HEK293T (cell line): ENCODE results near the gene MSMP.

Source experiments
- ARNT ChIP-seq: fragments of 450-650 bp; IDR thresholded peaks from 2 replicates; pipeline ENCODE4 v1.6.1; 2017; ENCODE audit warnings: mild to moderate bottlenecking
- BHLHE40 ChIP-seq: fragments of 450-650 bp; IDR thresholded peaks from 2 replicates; pipeline ENCODE4 v1.6.1; 2016; ENCODE audit warnings: mild to moderate bottlenecking, moderate library complexity, borderline replicate concordance
- ELF4 ChIP-seq: fragments of 450-650 bp; IDR thresholded peaks from 2 replicates; pipeline ENCODE4 v1.6.1; 2017; ENCODE audit warnings: antibody characterized with exemption
- FOXA1 ChIP-seq: fragments of 450-650 bp; IDR thresholded peaks from 2 replicates; pipeline ENCODE4 v1.6.1; 2016; ENCODE audit warnings: mild to moderate bottlenecking
- FOXK2 ChIP-seq: fragments of 450-650 bp; IDR thresholded peaks from 2 replicates; pipeline ENCODE4 v1.6.1; 2016; ENCODE audit warnings: mild to moderate bottlenecking
- FOXM1 ChIP-seq: fragments of 450-650 bp; IDR thresholded peaks from 2 replicates; pipeline ENCODE4 v1.6.1; 2017; ENCODE audit warnings: mild to moderate bottlenecking, borderline replicate concordance
- HDGF ChIP-seq: fragments of 450-650 bp; IDR thresholded peaks from 2 replicates; pipeline ENCODE4 v1.6.1; 2017; ENCODE audit warnings: antibody characterized with exemption, borderline replicate concordance
- L3MBTL2 ChIP-seq: fragments of 450-650 bp; conservative IDR thresholded peaks from 2 replicates; pipeline ENCODE4 v1.6.1; 2016; ENCODE audit warnings: mild to moderate bottlenecking
- PKNOX1 ChIP-seq: fragments of 450-650 bp; IDR thresholded peaks from 2 replicates; pipeline ENCODE4 v1.6.1; 2016
- SP1 ChIP-seq: fragments of 450-650 bp; IDR thresholded peaks from 2 replicates; pipeline ENCODE4 v1.6.1; 2017
- SUZ12 ChIP-seq: fragments of 450-650 bp; IDR thresholded peaks from 2 replicates; pipeline ENCODE4 v1.6.1; 2016; ENCODE audit warnings: mild to moderate bottlenecking

DNA sequence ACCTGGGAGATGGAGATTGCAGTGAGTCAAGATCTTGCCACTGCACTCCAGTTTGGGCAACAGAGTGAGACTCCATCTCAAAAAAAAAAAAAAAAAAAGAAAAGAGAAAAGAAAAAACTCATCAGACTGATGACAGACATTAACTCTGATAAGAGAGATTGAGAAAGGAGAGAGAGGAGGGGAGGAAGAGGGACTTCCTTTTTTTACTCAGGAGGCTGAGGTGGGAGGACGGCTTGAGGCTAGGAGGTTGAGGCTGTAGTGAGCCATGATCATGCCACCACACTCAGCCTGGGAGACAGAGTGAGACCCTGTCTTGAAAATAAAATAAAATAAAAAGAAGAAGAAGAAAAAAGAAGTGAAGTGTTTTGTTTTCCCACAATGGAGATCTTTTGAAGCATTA is 9.7 kb upstream of the MSMP start:
- no peak for TF ChIP-seq ARNT
- no peak for TF ChIP-seq L3MBTL2
- no peak for TF ChIP-seq HDGF
- no peak for TF ChIP-seq BHLHE40
- TF ChIP-seq PKNOX1, result no peak
- TF ChIP-seq FOXM1, result no peak
- no peak for TF ChIP-seq SP1
- no peak for TF ChIP-seq FOXA1
- TF ChIP-seq FOXK2, result no peak
- TF ChIP-seq SUZ12, result no peak
- no peak for TF ChIP-seq ELF4
